ENCODE data around the gene RHBDD2. TPM values are rescaled to one million over a fixed set of nuclear protein-coding genes. Genes with fewer than 3 reads are reported as not detected.
"Not testable (repeated sequence)": the region's sequence is repeated elsewhere in the genome, so short reads cannot be mapped to it uniquely, and the experiment has no call there.

The RHBDD2 gene
- polyA plus RNA-seq, 1 experiment, result 34.9 TPM

DNA sequence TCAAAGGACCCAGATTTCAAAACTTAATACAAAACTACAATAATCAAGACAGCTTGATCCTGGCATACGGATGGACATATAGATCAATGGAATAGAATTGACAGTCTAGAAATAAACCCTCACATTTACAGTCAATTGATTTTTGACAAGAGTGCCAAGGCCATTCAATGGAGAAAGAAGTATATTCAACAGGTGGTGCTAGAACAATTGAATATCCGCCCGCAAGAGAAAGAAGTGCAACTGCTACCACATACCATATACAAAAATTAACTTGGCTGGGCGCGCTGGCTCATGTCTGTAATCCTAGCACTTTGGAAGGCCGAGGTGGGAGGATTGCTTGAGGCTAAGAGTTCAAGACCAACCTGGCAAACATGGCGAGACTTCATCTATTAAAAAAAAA, 42.0 kb upstream of the RHBDD2 start:
- CTCF ChIA-PET, result no interaction called here

DNA sequence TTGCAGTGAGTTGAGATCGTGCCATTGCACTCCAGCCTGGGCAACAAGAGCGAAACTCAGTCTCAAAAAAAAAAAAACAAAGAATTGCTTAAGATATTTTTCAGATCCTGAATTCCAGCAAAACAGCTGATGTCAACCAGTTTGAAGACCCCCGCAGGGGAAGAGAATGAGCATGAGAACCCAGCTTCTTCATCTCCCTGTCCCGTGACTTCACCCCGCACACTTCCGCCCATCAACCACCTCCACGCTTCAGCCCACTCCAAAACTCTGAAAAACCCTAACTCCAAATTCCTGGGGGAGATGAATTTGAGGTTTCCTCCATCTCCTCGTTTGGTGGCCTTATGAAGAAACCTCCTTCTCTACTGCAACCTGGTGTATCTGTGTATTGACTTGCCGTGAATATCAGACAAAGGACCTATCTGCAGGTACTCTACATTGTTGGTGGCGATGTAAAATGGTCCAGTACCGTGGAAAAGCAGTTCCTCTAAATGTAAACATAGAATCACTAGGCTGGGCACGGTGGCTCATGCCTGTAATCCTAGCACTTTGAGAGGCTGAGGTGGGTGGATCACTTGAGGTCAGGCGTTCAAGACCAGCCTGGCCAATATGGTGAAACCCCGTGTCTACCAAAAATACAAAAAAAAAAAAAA, 40.4 kb upstream of the RHBDD2 start:
- DNase-seq (ENCODE audit: low read depth, low spot score); H3K27ac ChIP-seq (ENCODE audit: low read depth, low read length); H3K4me3 ChIP-seq (ENCODE audit: low read depth, low read length); H3K9me3 ChIP-seq (ENCODE audit: control insufficient read depth, insufficient read depth, low read length); POLR2A ChIA-PET; H3K27me3 ChIP-seq (ENCODE audit: control insufficient read depth, insufficient read depth, low read length); CTCF ChIA-PET: not testable (repeated sequence)

More for the DNA sequence above, 42.0 kb upstream of the RHBDD2 start:
- POLR2A ChIA-PET, result no interaction called here
- Histone ChIP-seq H3K27ac (ENCODE audit: low read depth, low read length) (no peak overlapping the region), H3K9me3 (ENCODE audit: control insufficient read depth, insufficient read depth, low read length) (no peaks in the 10 kb centered on the region; the same call in 1 of the 2 replicates), H3K27me3 (ENCODE audit: control insufficient read depth, insufficient read depth, low read length) (no peaks in the 10 kb centered on the region), H3K4me3 (ENCODE audit: low read depth, low read length) (no peak overlapping the region)
- TF ChIP-seq, protein P1, sequence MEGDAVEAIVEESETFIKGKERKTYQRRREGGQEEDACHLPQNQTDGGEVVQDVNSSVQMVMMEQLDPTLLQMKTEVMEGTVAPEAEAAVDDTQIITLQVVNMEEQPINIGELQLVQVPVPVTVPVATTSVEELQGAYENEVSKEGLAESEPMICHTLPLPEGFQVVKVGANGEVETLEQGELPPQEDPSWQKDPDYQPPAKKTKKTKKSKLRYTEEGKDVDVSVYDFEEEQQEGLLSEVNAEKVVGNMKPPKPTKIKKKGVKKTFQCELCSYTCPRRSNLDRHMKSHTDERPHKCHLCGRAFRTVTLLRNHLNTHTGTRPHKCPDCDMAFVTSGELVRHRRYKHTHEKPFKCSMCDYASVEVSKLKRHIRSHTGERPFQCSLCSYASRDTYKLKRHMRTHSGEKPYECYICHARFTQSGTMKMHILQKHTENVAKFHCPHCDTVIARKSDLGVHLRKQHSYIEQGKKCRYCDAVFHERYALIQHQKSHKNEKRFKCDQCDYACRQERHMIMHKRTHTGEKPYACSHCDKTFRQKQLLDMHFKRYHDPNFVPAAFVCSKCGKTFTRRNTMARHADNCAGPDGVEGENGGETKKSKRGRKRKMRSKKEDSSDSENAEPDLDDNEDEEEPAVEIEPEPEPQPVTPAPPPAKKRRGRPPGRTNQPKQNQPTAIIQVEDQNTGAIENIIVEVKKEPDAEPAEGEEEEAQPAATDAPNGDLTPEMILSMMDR (IDR thresholded peaks at IDR 0.05; ENCODE audit: low read depth, low read length), result no peak
- no peak for DNase-seq (ENCODE audit: low read depth, low spot score)

DNA sequence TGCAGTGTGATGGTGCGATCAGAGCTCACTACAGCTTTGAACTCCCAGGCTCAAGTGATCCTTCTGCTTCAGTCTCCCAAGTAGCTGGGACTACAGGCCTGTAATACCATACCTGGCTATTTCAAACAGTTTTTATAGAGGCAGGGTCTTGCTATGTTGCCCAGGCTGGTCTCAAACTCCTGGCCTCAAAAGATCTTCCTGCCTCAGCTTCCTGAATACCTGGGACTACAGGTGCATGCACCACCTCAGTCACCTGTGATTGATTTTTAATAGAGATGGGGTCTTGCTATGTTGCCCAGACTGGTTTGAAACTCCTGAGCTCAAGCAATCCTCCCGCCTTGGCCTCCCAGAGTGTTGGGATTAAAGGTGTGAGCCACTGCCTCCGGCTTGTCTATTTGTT, 38.8 kb upstream of the RHBDD2 start:
- Histone ChIP-seq H3K9me3 (ENCODE audit: control insufficient read depth, insufficient read depth, low read length) (no peaks in the 10 kb centered on the region; the same call in 1 of the 2 replicates), H3K27me3 (ENCODE audit: control insufficient read depth, insufficient read depth, low read length) (no peaks in the 10 kb centered on the region), H3K27ac (ENCODE audit: low read depth, low read length) (no peak overlapping the region), H3K4me3 (ENCODE audit: low read depth, low read length) (no peak overlapping the region)
- no peak for DNase-seq (ENCODE audit: low read depth, low spot score)
- ChIA-PET POLR2A (no interaction called here), CTCF (interaction anchor here (0.7 kb wide), 1 partner anchor 342 kb away, joined by 3 read pairs; no protein-coding TSS in a partner anchor)
- TF ChIP-seq, protein P1 (IDR thresholded peaks at IDR 0.05; ENCODE audit: low read depth, low read length), result no peak

DNA sequence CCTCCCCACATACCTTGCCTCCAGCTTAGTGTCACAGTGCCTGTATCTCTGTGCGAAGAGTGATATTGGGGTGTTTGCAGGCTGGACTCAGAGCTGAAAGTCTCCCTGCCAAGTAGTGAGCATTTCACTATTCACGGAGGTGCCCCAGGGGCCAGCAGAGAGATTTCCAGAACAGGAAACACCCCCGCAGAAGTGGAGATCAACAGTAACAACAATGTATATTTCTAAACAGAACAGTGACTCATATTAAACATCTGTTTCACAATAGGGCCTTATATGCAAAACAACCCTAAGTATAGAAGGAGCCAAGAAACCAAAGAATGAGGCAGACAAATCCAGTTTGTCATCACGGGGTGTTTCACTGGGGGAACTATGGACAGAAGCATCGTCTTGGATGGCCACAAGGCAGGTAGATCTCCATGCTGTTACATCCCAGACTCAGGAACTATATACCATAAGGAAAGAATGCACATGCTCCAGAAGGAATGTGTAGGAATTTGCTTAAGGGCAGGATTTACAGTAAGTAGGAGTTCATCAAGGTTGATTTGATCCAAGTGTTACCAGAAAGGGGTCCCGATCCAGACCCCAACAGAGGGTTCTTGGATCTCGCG, 35.9 kb upstream of the RHBDD2 start:
- POLR2A ChIA-PET, result interaction anchor here (0.7 to 1.7 kb wide), 2 partner anchors 19 to 122 kb away, joined by 4 to 12 read pairs; no protein-coding TSS in a partner anchor
- H3K4me3 ChIP-seq (ENCODE audit: low read depth, low read length), result peak overlapping the region; percentile 44
- no peaks in the 10 kb centered on the region for H3K9me3 ChIP-seq (ENCODE audit: control insufficient read depth, insufficient read depth, low read length)
- peak; percentile 80 for DNase-seq (ENCODE audit: low read depth, low spot score)
- TF ChIP-seq, protein P1 (IDR thresholded peaks at IDR 0.05; ENCODE audit: low read depth, low read length), result 0 out of 2 replicates have a peak, but pooled peaks have one; percentile 9
- no peaks in the 10 kb centered on the region for H3K27me3 ChIP-seq (ENCODE audit: control insufficient read depth, insufficient read depth, low read length)
- CTCF ChIA-PET, result interaction anchor here (0.7 kb wide), 1 partner anchor 24 kb away, joined by 3 read pairs; no protein-coding TSS in a partner anchor
- peak overlapping the region; percentile 84 for H3K27ac ChIP-seq (ENCODE audit: low read depth, low read length)

DNA sequence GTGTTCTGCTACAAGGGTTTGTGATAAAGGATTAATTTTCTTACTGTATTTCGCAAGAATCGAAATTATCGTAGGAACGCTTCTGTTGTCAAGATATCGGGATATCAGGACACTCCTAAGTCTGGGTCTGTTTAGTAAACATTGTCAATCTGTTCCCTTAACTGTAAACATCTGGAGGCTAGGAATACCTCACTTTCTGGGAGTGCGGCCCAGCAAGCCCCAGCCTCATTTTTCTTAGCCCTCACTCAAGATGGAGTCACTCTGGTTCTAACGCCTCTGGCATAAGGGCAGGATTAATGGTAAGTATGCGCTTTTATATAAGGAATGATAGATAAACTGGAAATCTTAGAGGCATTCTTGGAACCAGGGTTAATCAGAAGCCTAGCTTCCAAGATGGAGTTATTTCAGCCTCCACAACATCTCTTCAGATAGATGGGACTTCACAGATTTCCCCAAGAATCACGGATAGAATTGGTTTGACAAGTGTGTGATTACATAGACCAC, 35.2 kb upstream of the RHBDD2 start:
- H3K27ac ChIP-seq (ENCODE audit: low read depth, low read length), result no peak overlapping the region
- CTCF ChIA-PET, result interaction anchor here (2.0 kb wide), 1 partner anchor 177 kb away, joined by 5 read pairs; no protein-coding TSS in a partner anchor
- H3K4me3 ChIP-seq (ENCODE audit: low read depth, low read length), result no peak overlapping the region

More for the DNA sequence above, 35.2 kb upstream of the RHBDD2 start:
- Histone ChIP-seq H3K27me3 (ENCODE audit: control insufficient read depth, insufficient read depth, low read length) (no peaks in the 10 kb centered on the region), H3K9me3 (ENCODE audit: control insufficient read depth, insufficient read depth, low read length) (no peaks in the 10 kb centered on the region)
- no peak for DNase-seq (ENCODE audit: low read depth, low spot score)
- POLR2A ChIA-PET, result interaction anchor here (1.7 kb wide), 1 partner anchor 18 kb away, joined by 12 read pairs; no protein-coding TSS in a partner anchor
- TF ChIP-seq, protein P1 (IDR thresholded peaks at IDR 0.05; ENCODE audit: low read depth, low read length), result no peak

Data from AG04450 (cell line).